Measurements from ENCODE around the gene PRDM13.
A peak's percentile ranks its signal among the peaks of the same experiment; 100 is the strongest.

Gene PRDM13

GRCh38 chr6:99613705-99614429 is 7.2 kb downstream of the PRDM13 start:
- Histone ChIP-seq H2AFZ (ENCODE audit: low read length) (peak overlapping the region; percentile 100), H3K9me3 (replicated peaks; ENCODE audit: insufficient read depth, low read length) (no peaks in the 10 kb centered on the region)

DNA sequence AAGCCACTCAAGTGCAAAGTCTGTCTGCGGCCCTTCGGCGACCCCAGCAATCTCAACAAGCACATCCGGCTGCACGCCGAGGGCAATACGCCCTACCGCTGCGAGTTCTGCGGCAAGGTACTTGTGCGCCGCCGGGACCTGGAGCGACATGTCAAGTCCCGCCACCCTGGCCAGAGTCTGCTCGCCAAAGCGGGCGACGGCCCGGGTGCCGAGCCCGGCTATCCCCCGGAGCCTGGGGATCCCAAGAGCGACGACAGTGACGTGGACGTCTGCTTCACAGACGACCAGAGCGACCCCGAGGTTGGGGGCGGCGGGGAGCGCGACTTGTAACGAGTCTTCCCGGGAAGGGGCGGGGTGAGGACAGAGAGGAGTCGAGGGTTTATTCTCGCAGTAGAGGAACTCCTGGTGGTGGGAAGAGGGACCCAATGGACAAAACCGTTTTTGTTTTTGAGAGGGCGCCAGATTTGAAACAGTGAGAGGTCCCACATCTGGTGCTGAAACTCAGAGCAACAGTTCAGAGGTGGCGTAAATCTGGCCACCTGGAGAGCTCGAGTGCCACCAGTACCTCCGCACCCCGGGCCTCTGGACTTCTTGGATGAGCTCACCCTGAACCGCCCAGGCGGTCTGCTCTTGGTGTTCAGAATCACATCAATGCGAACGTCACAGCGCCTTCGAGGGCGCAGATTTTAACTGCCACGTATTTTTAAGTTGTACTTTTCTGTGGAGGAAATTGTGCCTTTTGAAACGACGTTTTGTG is 8.0 kb downstream of the PRDM13 start:
- H3K79me2 ChIP-seq (ENCODE audit: low read length): no peaks in the 10 kb centered on the region
- peak overlapping the region; percentile 99 for H3K4me2 ChIP-seq (ENCODE audit: low read depth, low read length)
- peak overlapping the region; percentile 22; the same call in 1 of the 2 replicates for H3K27ac ChIP-seq (ENCODE audit: low read length)
- H3K4me1 ChIP-seq (ENCODE audit: low read length): peaks cover 6% of the 10 kb centered on the region
- no peaks in the 10 kb centered on the region for H3K27me3 ChIP-seq (replicated peaks; ENCODE audit: insufficient read depth, low read length)
- peak; percentile 62 for DNase-seq
- peak overlapping the region; percentile 100 for H2AFZ ChIP-seq (ENCODE audit: low read length)
- no peaks in the 10 kb centered on the region for H4K20me1 ChIP-seq (ENCODE audit: insufficient read depth, low read length)
- H3K9me3 ChIP-seq (replicated peaks; ENCODE audit: insufficient read depth, low read length): no peaks in the 10 kb centered on the region
- H3K36me3 ChIP-seq (replicated peaks; ENCODE audit: insufficient read depth, low read length): no peaks in the 10 kb centered on the region
- peak overlapping the region; percentile 49; the same call in 1 of the 2 replicates for H3K9ac ChIP-seq (ENCODE audit: low read length)
- H3K4me3 ChIP-seq (ENCODE audit: low read length): peak overlapping the region; percentile 81
- H3K9me2 ChIP-seq (replicated peaks; ENCODE audit: insufficient read depth, low read length): no peaks in the 10 kb centered on the region
- TF ChIP-seq EZH2phosphoT487 (IDR thresholded peaks at IDR 0.05; ENCODE audit: low read length) (no peak), EZH2 (optimal IDR thresholded peaks at IDR 0.05; ENCODE audit: low read depth, low read length) (no peak)
- TF ChIP-seq, protein P1, sequence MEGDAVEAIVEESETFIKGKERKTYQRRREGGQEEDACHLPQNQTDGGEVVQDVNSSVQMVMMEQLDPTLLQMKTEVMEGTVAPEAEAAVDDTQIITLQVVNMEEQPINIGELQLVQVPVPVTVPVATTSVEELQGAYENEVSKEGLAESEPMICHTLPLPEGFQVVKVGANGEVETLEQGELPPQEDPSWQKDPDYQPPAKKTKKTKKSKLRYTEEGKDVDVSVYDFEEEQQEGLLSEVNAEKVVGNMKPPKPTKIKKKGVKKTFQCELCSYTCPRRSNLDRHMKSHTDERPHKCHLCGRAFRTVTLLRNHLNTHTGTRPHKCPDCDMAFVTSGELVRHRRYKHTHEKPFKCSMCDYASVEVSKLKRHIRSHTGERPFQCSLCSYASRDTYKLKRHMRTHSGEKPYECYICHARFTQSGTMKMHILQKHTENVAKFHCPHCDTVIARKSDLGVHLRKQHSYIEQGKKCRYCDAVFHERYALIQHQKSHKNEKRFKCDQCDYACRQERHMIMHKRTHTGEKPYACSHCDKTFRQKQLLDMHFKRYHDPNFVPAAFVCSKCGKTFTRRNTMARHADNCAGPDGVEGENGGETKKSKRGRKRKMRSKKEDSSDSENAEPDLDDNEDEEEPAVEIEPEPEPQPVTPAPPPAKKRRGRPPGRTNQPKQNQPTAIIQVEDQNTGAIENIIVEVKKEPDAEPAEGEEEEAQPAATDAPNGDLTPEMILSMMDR (IDR thresholded peaks at IDR 0.05; ENCODE audit: low read length): no peak
- no peaks in the 10 kb centered on the region for H3F3A ChIP-seq (ENCODE audit: insufficient read depth, low read length)

More at GRCh38 chr6:99613705-99614429, 7.2 kb downstream of the PRDM13 start:
- H4K20me1 ChIP-seq (ENCODE audit: insufficient read depth, low read length): no peaks in the 10 kb centered on the region
- peak overlapping the region; percentile 49; the same call in 1 of the 2 replicates for H3K9ac ChIP-seq (ENCODE audit: low read length)
- H3K36me3 ChIP-seq (replicated peaks; ENCODE audit: insufficient read depth, low read length): no peaks in the 10 kb centered on the region
- peak overlapping the region; percentile 81 for H3K4me3 ChIP-seq (ENCODE audit: low read length)
- H3K4me2 ChIP-seq (ENCODE audit: low read depth, low read length): peak overlapping the region; percentile 99
- no peaks in the 10 kb centered on the region for H3F3A ChIP-seq (ENCODE audit: insufficient read depth, low read length)
- TF ChIP-seq, protein P1 (IDR thresholded peaks at IDR 0.05; ENCODE audit: low read length): no peak
- TF ChIP-seq EZH2 (optimal IDR thresholded peaks at IDR 0.05; ENCODE audit: low read depth, low read length): no peak
- no peak for TF ChIP-seq EZH2phosphoT487 (IDR thresholded peaks at IDR 0.05; ENCODE audit: low read length)
- no peaks in the 10 kb centered on the region for H3K79me2 ChIP-seq (ENCODE audit: low read length)
- peaks cover 6% of the 10 kb centered on the region for H3K4me1 ChIP-seq (ENCODE audit: low read length)
- no peaks in the 10 kb centered on the region for H3K9me2 ChIP-seq (replicated peaks; ENCODE audit: insufficient read depth, low read length)
- DNase-seq: peak; percentile 48
- H3K27ac ChIP-seq (ENCODE audit: low read length): peak overlapping the region; percentile 22; the same call in 1 of the 2 replicates
- H3K27me3 ChIP-seq (replicated peaks; ENCODE audit: insufficient read depth, low read length): no peaks in the 10 kb centered on the region

DNA sequence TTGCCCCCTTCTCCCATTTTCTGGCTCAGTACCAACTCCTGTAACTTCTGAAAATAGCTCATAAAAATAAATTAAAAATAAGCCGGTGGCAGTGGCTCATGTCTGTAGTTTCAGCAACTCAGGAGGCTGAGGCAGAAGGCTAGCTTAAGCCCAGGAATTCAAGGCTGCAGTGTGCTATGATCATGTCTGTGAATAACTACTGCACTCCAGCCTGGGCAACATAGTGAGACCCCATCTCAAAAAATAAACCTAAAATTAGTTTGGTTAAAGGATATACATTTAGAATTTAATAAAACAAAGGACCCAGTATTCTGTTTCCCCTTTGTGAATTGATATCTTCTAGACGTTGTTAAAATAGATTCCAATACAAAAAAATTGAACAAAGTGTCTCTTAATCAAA is 10.5 kb downstream of the PRDM13 start:
- Histone ChIP-seq H3K36me3 (replicated peaks; ENCODE audit: insufficient read depth, low read length) (no peaks in the 10 kb centered on the region), H3K9me2 (replicated peaks; ENCODE audit: insufficient read depth, low read length) (no peaks in the 10 kb centered on the region), H3K4me1 (ENCODE audit: low read length) (no peaks in the 10 kb centered on the region), H3F3A (ENCODE audit: insufficient read depth, low read length) (no peaks in the 10 kb centered on the region), H3K4me2 (ENCODE audit: low read depth, low read length) (no peak overlapping the region), H3K9ac (ENCODE audit: low read length) (no peak overlapping the region), H3K27ac (ENCODE audit: low read length) (no peak overlapping the region), H3K79me2 (ENCODE audit: low read length) (no peaks in the 10 kb centered on the region), H3K9me3 (replicated peaks; ENCODE audit: insufficient read depth, low read length) (no peaks in the 10 kb centered on the region), H4K20me1 (ENCODE audit: insufficient read depth, low read length) (no peaks in the 10 kb centered on the region), H3K4me3 (ENCODE audit: low read length) (no peak overlapping the region), H3K27me3 (replicated peaks; ENCODE audit: insufficient read depth, low read length) (no peaks in the 10 kb centered on the region), H2AFZ (ENCODE audit: low read length) (no peak overlapping the region)
- DNase-seq: no peak
- no peak for TF ChIP-seq EZH2phosphoT487 (IDR thresholded peaks at IDR 0.05; ENCODE audit: low read length)
- TF ChIP-seq EZH2 (optimal IDR thresholded peaks at IDR 0.05; ENCODE audit: low read depth, low read length): no peak
- TF ChIP-seq, protein P1 (IDR thresholded peaks at IDR 0.05; ENCODE audit: low read length): no peak

All from MM.1S (cell line).